HUES6 (cell line): Measurements from ENCODE around the gene OR6C4.
"Not testable (repeated sequence)": the region's sequence is repeated elsewhere in the genome, so short reads cannot be mapped to it uniquely, and the experiment has no call there.

ENCODE experiments used
- H3K27ac ChIP-seq: 2 replicates; pipeline ENCODE4 v1.7.0; 2013; ENCODE audit warnings: low read depth, mild to moderate bottlenecking, low read length, inconsistent platforms
- H3K27me3 ChIP-seq: 2 replicates; pipeline ENCODE4 v1.6.1; 2013; ENCODE audit warnings: low read length; ENCODE audit not compliant: control insufficient read depth, insufficient read depth
- H3K36me3 ChIP-seq: 2 replicates; pipeline ENCODE4 v1.6.1; 2013; ENCODE audit warnings: low read length; ENCODE audit not compliant: control insufficient read depth, insufficient read depth
- H3K4me1 ChIP-seq: 2 replicates; pipeline ENCODE4 v1.6.1; 2013; ENCODE audit warnings: low read length; ENCODE audit not compliant: control insufficient read depth, insufficient read depth
- H3K4me3 ChIP-seq: 2 replicates; pipeline ENCODE4 v1.5.1; 2013; ENCODE audit warnings: low read depth, low read length
- H3K9ac ChIP-seq: one replicate; pipeline ENCODE4 v1.6.1; 2013; ENCODE audit warnings: mild to moderate bottlenecking, low read length
- H3K9me3 ChIP-seq: 2 replicates; pipeline ENCODE4 v1.6.1; 2013; ENCODE audit warnings: low read depth, low read length; ENCODE audit not compliant: control insufficient read depth, insufficient read depth

Gene OR6C4

GRCh38 chr12:55549302-55549701 is at the start of gene OR6C4:
OR6C4 (plus strand) TSS chr12:55549602; CDS start chr12:55551227, 1,625 bp downstream.
- no peak within 1 kb of the TSS for H3K27ac ChIP-seq
- H3K4me3 ChIP-seq: no peak within 1 kb of the TSS
- H3K4me1 ChIP-seq: no peaks in the 10 kb centered on the region
- H3K9ac ChIP-seq: no peak within 1 kb of the TSS
- H3K27me3 ChIP-seq: no peaks in the 10 kb centered on the region
- H3K9me3 ChIP-seq: peaks cover 17% of the 10 kb centered on the region
- H3K36me3 ChIP-seq: no peaks in the 10 kb centered on the region

GRCh38 chr12:55499810-55500252 is 49.6 kb upstream of the OR6C4 start:
- Histone ChIP-seq H3K4me3 (no peak overlapping the region), H3K27ac (no peak overlapping the region), H3K36me3 (no peaks in the 10 kb centered on the region), H3K27me3 (no peaks in the 10 kb centered on the region), H3K9ac (no peak overlapping the region), H3K4me1 (no peaks in the 10 kb centered on the region), H3K9me3 (no peaks in the 10 kb centered on the region)

GRCh38 chr12:55501601-55502000 is 47.8 kb upstream of the OR6C4 start:
- Histone ChIP-seq H3K4me3 (no peak overlapping the region), H3K27ac (no peak overlapping the region), H3K9me3 (no peaks in the 10 kb centered on the region), H3K4me1 (no peaks in the 10 kb centered on the region), H3K36me3 (no peaks in the 10 kb centered on the region), H3K27me3 (no peaks in the 10 kb centered on the region), H3K9ac (no peak overlapping the region)

- H3K9ac ChIP-seq: no peak overlapping the region
- H3K9me3 ChIP-seq: no peaks in the 10 kb centered on the region
- no peak overlapping the region for H3K27ac ChIP-seq
- H3K27me3 ChIP-seq: no peaks in the 10 kb centered on the region
- no peaks in the 10 kb centered on the region for H3K4me1 ChIP-seq
- H3K4me3 ChIP-seq: no peak overlapping the region
- no peaks in the 10 kb centered on the region for H3K36me3 ChIP-seq
Measured at GRCh38 chr12:55515696-55516095, 33.7 kb upstream of the OR6C4 start.

- Histone ChIP-seq H3K9me3 (no peaks in the 10 kb centered on the region), H3K9ac (no peak overlapping the region), H3K4me3 (no peak overlapping the region), H3K27ac (no peak overlapping the region), H3K36me3 (no peaks in the 10 kb centered on the region), H3K4me1 (no peaks in the 10 kb centered on the region), H3K27me3 (no peaks in the 10 kb centered on the region)
Measured at GRCh38 chr12:55516391-55516790, 33.0 kb upstream of the OR6C4 start.

- peaks cover 17% of the 10 kb centered on the region for H3K9me3 ChIP-seq
- H3K9ac ChIP-seq, H3K36me3 ChIP-seq, H3K27me3 ChIP-seq, H3K27ac ChIP-seq, H3K4me1 ChIP-seq, H3K4me3 ChIP-seq: not testable (repeated sequence)
Measured at GRCh38 chr12:55548235-55548634, 1.2 kb upstream of the OR6C4 start.

- Histone ChIP-seq H3K4me1 (no peaks in the 10 kb centered on the region), H3K36me3 (no peaks in the 10 kb centered on the region), H3K27me3 (no peaks in the 10 kb centered on the region), H3K9me3 (peaks cover 17% of the 10 kb centered on the region), H3K9ac (no peak overlapping the region), H3K4me3 (no peak overlapping the region), H3K27ac (no peak overlapping the region)
Measured at GRCh38 chr12:55548756-55549155, 646 bp upstream of the OR6C4 start.

- no peak overlapping the region for H3K4me3 ChIP-seq
- H3K27ac ChIP-seq: no peak overlapping the region
- H3K4me1 ChIP-seq: no peaks in the 10 kb centered on the region
- H3K9me3 ChIP-seq: peaks cover 8% of the 10 kb centered on the region; the same call in 1 of the 2 replicates
- H3K36me3 ChIP-seq: no peaks in the 10 kb centered on the region
- no peak overlapping the region for H3K9ac ChIP-seq
- no peaks in the 10 kb centered on the region for H3K27me3 ChIP-seq
Measured at GRCh38 chr12:55554296-55554695, 4.9 kb downstream of the OR6C4 start.

GRCh38 chr12:55570060-55570459 is 20.7 kb downstream of the OR6C4 start:
- H3K9ac ChIP-seq, H3K27me3 ChIP-seq, H3K4me1 ChIP-seq, H3K36me3 ChIP-seq, H3K4me3 ChIP-seq, H3K27ac ChIP-seq: not testable (repeated sequence)
- peaks cover 53% of the 10 kb centered on the region for H3K9me3 ChIP-seq

GRCh38 chr12:55570689-55571088 is 21.3 kb downstream of the OR6C4 start:
- peaks cover 53% of the 10 kb centered on the region for H3K9me3 ChIP-seq
- H3K27ac ChIP-seq, H3K27me3 ChIP-seq, H3K4me3 ChIP-seq, H3K9ac ChIP-seq, H3K36me3 ChIP-seq, H3K4me1 ChIP-seq: not testable (repeated sequence)

GRCh38 chr12:55572168-55572567 is 22.8 kb downstream of the OR6C4 start, which contains the start of gene OR2AP1:
OR2AP1 (plus strand) TSS chr12:55572468; CDS start chr12:55574415, 1,947 bp downstream.
- H3K4me1 ChIP-seq: no peaks in the 10 kb centered on the region
- no peak within 1 kb of the TSS for H3K27ac ChIP-seq
- H3K27me3 ChIP-seq: no peaks in the 10 kb centered on the region
- no peaks in the 10 kb centered on the region for H3K36me3 ChIP-seq
- H3K9me3 ChIP-seq: peaks cover 51% of the 10 kb centered on the region
- no peak within 1 kb of the TSS for H3K4me3 ChIP-seq
- H3K9ac ChIP-seq: no peak within 1 kb of the TSS

GRCh38 chr12:55582066-55582465 is 32.7 kb downstream of the OR6C4 start:
- H3K9me3 ChIP-seq: 0 out of 2 replicates have a peak, but pooled peaks cover 2% of the 10 kb centered on the region
- H3K27ac ChIP-seq: no peak overlapping the region
- H3K9ac ChIP-seq: no peak overlapping the region
- no peaks in the 10 kb centered on the region for H3K36me3 ChIP-seq
- H3K27me3 ChIP-seq: no peaks in the 10 kb centered on the region
- H3K4me1 ChIP-seq: no peaks in the 10 kb centered on the region
- H3K4me3 ChIP-seq: no peak overlapping the region
